C4-2B (cell line): Measurements from ENCODE around the gene OR6C2.

Experiments
- ZFX ChIP-seq: fragments of 450-650 bp; IDR thresholded peaks from 2 replicates; pipeline ENCODE4 v1.6.1; 2017
- TF ChIP-seq, protein P1 (sequence below): fragments of 450-650 bp; conservative IDR thresholded peaks from 2 replicates; pipeline ENCODE4 v1.5.1; 2017; ENCODE audit warnings: mild to moderate bottlenecking

DNA sequence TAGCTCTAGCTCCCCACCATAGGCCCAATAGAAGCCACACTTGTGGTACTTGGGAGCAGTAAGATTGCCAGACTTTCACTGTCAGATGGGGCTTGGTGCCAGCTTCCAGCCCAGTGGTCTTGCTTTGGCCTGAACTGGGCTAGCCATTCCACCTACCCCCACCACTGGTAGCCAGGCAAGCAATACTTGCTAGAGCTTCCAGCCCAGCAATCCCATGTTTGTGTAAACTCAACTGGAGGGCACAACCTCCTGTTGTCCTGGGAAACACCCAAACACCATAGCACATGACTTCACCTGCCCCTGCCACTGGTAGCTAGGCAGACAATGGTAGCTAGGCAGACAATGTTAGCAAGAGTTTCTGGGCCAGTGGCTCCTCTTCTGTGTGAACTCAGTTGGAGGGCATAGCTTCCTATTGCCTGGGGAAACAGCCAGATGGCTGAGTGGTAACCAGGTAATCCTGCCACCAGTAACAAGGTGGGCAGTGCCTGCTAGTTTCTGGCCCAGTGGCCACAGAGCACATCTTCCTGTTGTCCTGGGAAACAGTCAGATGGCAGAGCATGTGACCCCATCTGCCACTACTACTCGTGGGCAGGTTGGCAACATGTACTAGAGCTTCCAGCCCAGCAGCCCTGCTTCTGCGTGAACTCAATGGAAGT lies 23.4 kb upstream of the OR6C2 start:
- no peak for TF ChIP-seq ZFX
- TF ChIP-seq, protein P1, sequence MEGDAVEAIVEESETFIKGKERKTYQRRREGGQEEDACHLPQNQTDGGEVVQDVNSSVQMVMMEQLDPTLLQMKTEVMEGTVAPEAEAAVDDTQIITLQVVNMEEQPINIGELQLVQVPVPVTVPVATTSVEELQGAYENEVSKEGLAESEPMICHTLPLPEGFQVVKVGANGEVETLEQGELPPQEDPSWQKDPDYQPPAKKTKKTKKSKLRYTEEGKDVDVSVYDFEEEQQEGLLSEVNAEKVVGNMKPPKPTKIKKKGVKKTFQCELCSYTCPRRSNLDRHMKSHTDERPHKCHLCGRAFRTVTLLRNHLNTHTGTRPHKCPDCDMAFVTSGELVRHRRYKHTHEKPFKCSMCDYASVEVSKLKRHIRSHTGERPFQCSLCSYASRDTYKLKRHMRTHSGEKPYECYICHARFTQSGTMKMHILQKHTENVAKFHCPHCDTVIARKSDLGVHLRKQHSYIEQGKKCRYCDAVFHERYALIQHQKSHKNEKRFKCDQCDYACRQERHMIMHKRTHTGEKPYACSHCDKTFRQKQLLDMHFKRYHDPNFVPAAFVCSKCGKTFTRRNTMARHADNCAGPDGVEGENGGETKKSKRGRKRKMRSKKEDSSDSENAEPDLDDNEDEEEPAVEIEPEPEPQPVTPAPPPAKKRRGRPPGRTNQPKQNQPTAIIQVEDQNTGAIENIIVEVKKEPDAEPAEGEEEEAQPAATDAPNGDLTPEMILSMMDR: no peak
